ENCODE measurements around the gene TMEM179.
"Not testable (repeated sequence)": the region's sequence is repeated elsewhere in the genome, so short reads cannot be mapped to it uniquely, and the experiment has no call there.

The TMEM179 gene

GRCh38 chr14:104586832-104587620 is 17.5 kb downstream of the TMEM179 start:
- DNase-seq (ENCODE audit: low read depth), result no peak

- DNase-seq (ENCODE audit: low read depth), result no peak
Observed at GRCh38 chr14:104585966-104586697, 18.4 kb downstream of the TMEM179 start.

GRCh38 chr14:104584557-104584956 is 20.0 kb downstream of the TMEM179 start:
- no peak for DNase-seq (ENCODE audit: low read depth)

- DNase-seq (ENCODE audit: low read depth), result no peak
Observed at GRCh38 chr14:104583424-104584306, 20.9 kb downstream of the TMEM179 start.

- no peak for DNase-seq (ENCODE audit: low read depth)
Observed at GRCh38 chr14:104582662-104583061, 21.9 kb downstream of the TMEM179 start.

GRCh38 chr14:104582005-104582404 is 22.6 kb downstream of the TMEM179 start:
- DNase-seq (ENCODE audit: low read depth), result no peak

GRCh38 chr14:104581521-104581920 is 23.1 kb downstream of the TMEM179 start:
- DNase-seq (ENCODE audit: low read depth), result no peak

- no peak for DNase-seq (ENCODE audit: low read depth)
Observed at GRCh38 chr14:104580961-104581360, 23.6 kb downstream of the TMEM179 start.

GRCh38 chr14:104579939-104580338 is 24.6 kb downstream of the TMEM179 start:
- DNase-seq (ENCODE audit: low read depth), result not testable (repeated sequence)

GRCh38 chr14:104579507-104579906 is 25.1 kb downstream of the TMEM179 start, which contains the start of gene C14orf180:
C14orf180 (plus strand) TSS chr14:104579764; CDS start chr14:104586431, 6,667 bp downstream.
- no peak for DNase-seq (ENCODE audit: low read depth)

GRCh38 chr14:104578321-104578720 is 26.3 kb downstream of the TMEM179 start:
- no peak for DNase-seq (ENCODE audit: low read depth)

- no peak for DNase-seq (ENCODE audit: low read depth)
Observed at GRCh38 chr14:104577847-104578301, 26.7 kb downstream of the TMEM179 start.

- no peak for DNase-seq (ENCODE audit: low read depth)
Observed at GRCh38 chr14:104577426-104577825, 27.1 kb downstream of the TMEM179 start.

- DNase-seq (ENCODE audit: low read depth), result no peak
Observed at GRCh38 chr14:104576970-104577332, 27.6 kb downstream of the TMEM179 start.

- DNase-seq (ENCODE audit: low read depth), result no peak
Observed at GRCh38 chr14:104576232-104576969, 28.2 kb downstream of the TMEM179 start.

GRCh38 chr14:104574978-104575583 is 29.5 kb downstream of the TMEM179 start:
- DNase-seq (ENCODE audit: low read depth), result no peak

- no peak for DNase-seq (ENCODE audit: low read depth)
Observed at GRCh38 chr14:104574536-104574935, 30.0 kb downstream of the TMEM179 start.

- no peak for DNase-seq (ENCODE audit: low read depth)
Observed at GRCh38 chr14:104573930-104574329, 30.6 kb downstream of the TMEM179 start.

GRCh38 chr14:104572668-104573067 is 31.9 kb downstream of the TMEM179 start:
- no peak for DNase-seq (ENCODE audit: low read depth)

- DNase-seq (ENCODE audit: low read depth), result no peak
Observed at GRCh38 chr14:104572024-104572626, 32.4 kb downstream of the TMEM179 start.

GRCh38 chr14:104571246-104571645 is 33.3 kb downstream of the TMEM179 start:
- no peak for DNase-seq (ENCODE audit: low read depth)

Measured in activated T-helper 9 cell treated with anti-CD3 and anti-CD28 coated beads, Interleukin-2, amount 50 U/mL, for 16 hours (primary cell).